H1 (cell line): ENCODE data around the gene JMJD1C. TPM values are rescaled to one million over a fixed set of nuclear protein-coding genes. Genes with fewer than 3 reads are reported as not detected.

Experiments used
- JUN ChIP-seq: IDR thresholded peaks from 2 replicates; pipeline ENCODE4 v1.6.1; 2011; ENCODE audit warnings: low read depth, mild to moderate bottlenecking, improper control_type of control experiment, low read length
- POLR2A ChIP-seq, 2 experiments: IDR thresholded peaks; 1 replicate in 1 of 2; 2 replicates in 1 of 2; pipeline ENCODE4 v1.6.1; 2011; ENCODE audit warnings: low read depth in 2 of 2, low read length in 2 of 2, mild to moderate bottlenecking in 2 of 2; ENCODE audit errors: control extremely low read depth in 1 of 2
- SUZ12 ChIP-seq: fragments of 200-600 bp; sonication (generic); IDR thresholded peaks from 2 replicates; pipeline ENCODE4 v1.6.1; 2012; ENCODE audit warnings: mild to moderate bottlenecking, inconsistent platforms, low read length, moderate library complexity, mixed read lengths
- polyA plus RNA-seq, 7 experiments: library from polyadenylated mRNA; depleted of rRNA in 3 of 7; stranded (reverse) in 5 of 7; unstranded in 2 of 7; fragments of >200 nt in 5 of 7; fragments of 200-250 nt in 2 of 7; gene quantifications; 1 replicate in 5 of 7; 2 replicates in 1 of 7; 4 replicates in 1 of 7; pipeline versions ENCODE4 v1.2.1 to v1.2.3, GENCODE V29; 2011 to 2013; ENCODE audit warnings: missing spikeins in 2 of 7, mixed read lengths in 2 of 7
- total RNA-seq: library from RNA; stranded (reverse); fragmentation: NEBNext Ultra II Directional; extraction: Animal tissue kit (Norgen Biotek cat#: 25700); gene quantifications from 2 replicates; pipeline ENCODE4 v1.2.1, GENCODE V29; 2021
- TF ChIP-seq, protein P1 (sequence below): fragments of 300-600 bp; sonication (generic); IDR thresholded peaks from 2 replicates; pipeline ENCODE4 v1.7.1; 2012; ENCODE audit warnings: low read length, moderate library complexity, mild to moderate bottlenecking, inconsistent platforms; ENCODE audit not compliant: insufficient replicate concordance
- TF ChIP-seq, protein P2 (sequence below): IDR thresholded peaks from 2 replicates; pipeline ENCODE4 v1.6.1; 2012; ENCODE audit warnings: inconsistent platforms

The JMJD1C gene
- total and polyA plus RNA-seq, 2 of the 8 experiments (the other 6 are each of a cell fraction or from before 2014, with no cell fraction given) = 54.5 to 210 TPM

DNA sequence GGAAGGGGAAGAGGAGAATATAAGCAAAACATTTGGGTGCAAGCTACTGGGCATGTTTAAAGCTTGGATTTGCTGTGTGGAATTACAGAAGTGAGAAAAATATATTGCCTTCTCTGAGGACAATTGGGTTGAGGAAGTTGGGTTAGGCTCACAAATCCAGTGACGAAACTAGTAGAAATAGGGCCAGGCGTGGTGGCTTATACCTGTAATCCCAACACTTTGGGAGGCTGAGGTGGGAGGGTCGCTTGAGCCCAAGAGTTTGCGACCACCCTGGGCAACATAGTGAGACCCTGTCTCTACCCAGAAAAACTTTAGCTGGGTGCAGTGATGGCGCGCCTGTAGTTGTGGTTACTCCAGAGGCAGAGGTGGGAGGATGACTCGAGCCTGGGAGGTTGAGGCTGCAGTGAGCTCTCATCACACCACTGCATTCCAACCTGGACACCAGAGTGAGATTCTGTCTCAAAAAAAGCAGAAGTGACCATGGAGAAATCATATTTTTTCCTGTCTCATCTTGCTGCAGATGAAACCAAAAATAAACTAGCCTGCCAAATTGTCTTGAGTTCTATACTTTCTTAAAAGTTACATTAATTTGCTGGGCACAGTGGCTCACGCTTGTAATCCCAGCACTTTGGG lies 310.3 kb downstream of the JMJD1C start (continued):
- TF ChIP-seq, protein P1, sequence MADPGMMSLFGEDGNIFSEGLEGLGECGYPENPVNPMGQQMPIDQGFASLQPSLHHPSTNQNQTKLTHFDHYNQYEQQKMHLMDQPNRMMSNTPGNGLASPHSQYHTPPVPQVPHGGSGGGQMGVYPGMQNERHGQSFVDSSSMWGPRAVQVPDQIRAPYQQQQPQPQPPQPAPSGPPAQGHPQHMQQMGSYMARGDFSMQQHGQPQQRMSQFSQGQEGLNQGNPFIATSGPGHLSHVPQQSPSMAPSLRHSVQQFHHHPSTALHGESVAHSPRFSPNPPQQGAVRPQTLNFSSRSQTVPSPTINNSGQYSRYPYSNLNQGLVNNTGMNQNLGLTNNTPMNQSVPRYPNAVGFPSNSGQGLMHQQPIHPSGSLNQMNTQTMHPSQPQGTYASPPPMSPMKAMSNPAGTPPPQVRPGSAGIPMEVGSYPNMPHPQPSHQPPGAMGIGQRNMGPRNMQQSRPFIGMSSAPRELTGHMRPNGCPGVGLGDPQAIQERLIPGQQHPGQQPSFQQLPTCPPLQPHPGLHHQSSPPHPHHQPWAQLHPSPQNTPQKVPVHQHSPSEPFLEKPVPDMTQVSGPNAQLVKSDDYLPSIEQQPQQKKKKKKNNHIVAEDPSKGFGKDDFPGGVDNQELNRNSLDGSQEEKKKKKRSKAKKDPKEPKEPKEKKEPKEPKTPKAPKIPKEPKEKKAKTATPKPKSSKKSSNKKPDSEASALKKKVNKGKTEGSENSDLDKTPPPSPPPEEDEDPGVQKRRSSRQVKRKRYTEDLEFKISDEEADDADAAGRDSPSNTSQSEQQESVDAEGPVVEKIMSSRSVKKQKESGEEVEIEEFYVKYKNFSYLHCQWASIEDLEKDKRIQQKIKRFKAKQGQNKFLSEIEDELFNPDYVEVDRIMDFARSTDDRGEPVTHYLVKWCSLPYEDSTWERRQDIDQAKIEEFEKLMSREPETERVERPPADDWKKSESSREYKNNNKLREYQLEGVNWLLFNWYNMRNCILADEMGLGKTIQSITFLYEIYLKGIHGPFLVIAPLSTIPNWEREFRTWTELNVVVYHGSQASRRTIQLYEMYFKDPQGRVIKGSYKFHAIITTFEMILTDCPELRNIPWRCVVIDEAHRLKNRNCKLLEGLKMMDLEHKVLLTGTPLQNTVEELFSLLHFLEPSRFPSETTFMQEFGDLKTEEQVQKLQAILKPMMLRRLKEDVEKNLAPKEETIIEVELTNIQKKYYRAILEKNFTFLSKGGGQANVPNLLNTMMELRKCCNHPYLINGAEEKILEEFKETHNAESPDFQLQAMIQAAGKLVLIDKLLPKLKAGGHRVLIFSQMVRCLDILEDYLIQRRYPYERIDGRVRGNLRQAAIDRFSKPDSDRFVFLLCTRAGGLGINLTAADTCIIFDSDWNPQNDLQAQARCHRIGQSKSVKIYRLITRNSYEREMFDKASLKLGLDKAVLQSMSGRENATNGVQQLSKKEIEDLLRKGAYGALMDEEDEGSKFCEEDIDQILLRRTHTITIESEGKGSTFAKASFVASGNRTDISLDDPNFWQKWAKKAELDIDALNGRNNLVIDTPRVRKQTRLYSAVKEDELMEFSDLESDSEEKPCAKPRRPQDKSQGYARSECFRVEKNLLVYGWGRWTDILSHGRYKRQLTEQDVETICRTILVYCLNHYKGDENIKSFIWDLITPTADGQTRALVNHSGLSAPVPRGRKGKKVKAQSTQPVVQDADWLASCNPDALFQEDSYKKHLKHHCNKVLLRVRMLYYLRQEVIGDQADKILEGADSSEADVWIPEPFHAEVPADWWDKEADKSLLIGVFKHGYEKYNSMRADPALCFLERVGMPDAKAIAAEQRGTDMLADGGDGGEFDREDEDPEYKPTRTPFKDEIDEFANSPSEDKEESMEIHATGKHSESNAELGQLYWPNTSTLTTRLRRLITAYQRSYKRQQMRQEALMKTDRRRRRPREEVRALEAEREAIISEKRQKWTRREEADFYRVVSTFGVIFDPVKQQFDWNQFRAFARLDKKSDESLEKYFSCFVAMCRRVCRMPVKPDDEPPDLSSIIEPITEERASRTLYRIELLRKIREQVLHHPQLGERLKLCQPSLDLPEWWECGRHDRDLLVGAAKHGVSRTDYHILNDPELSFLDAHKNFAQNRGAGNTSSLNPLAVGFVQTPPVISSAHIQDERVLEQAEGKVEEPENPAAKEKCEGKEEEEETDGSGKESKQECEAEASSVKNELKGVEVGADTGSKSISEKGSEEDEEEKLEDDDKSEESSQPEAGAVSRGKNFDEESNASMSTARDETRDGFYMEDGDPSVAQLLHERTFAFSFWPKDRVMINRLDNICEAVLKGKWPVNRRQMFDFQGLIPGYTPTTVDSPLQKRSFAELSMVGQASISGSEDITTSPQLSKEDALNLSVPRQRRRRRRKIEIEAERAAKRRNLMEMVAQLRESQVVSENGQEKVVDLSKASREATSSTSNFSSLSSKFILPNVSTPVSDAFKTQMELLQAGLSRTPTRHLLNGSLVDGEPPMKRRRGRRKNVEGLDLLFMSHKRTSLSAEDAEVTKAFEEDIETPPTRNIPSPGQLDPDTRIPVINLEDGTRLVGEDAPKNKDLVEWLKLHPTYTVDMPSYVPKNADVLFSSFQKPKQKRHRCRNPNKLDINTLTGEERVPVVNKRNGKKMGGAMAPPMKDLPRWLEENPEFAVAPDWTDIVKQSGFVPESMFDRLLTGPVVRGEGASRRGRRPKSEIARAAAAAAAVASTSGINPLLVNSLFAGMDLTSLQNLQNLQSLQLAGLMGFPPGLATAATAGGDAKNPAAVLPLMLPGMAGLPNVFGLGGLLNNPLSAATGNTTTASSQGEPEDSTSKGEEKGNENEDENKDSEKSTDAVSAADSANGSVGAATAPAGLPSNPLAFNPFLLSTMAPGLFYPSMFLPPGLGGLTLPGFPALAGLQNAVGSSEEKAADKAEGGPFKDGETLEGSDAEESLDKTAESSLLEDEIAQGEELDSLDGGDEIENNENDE = no peak
- TF ChIP-seq, protein P2, sequence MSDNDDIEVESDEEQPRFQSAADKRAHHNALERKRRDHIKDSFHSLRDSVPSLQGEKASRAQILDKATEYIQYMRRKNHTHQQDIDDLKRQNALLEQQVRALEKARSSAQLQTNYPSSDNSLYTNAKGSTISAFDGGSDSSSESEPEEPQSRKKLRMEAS = no peak
- TF ChIP-seq POLR2A (IDR thresholded peaks at IDR 0.05; ENCODE audit: control extremely low read depth in 1 of 2, low read depth in 2 of 2, low read length in 2 of 2) = no peak
- no peak for TF ChIP-seq SUZ12
- TF ChIP-seq JUN = no peak
